GM18858 (cell line): Measurements from ENCODE around the gene PDIK1L.

Experiments
- ATAC-seq: cut with Tn5 transposase; IDR thresholded peaks from one replicate; pipeline ENCODE4 v1.9.1; 2021; ENCODE audit not compliant: unreplicated experiment

PDIK1L gene

DNA sequence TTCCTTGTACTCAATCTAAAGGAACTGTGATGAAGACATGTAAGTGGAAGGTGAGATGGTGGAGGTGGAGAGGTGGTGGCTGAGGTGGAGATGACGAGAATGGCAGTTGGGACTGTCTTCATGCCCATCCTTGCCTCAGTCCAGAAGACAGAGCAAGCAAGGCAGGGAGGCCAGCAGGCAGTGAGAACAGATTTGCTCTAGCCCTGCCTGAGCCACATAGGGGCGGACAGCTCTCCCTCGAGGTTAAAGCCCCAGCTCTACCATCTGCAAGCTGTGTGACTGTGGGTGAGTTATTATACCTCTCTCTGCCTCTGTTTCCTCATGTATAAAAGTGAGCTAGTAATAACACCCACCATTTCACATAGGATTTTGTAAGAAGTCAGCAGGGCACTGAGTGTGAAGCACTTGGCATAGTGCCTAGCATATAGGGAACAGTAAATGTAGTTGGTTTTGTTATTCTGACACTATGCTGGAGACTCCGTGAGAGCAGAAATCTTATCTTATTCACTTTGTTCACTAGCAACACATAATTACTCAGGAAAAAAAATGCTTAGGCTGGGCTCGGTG lies 42.4 kb downstream of the PDIK1L start:
- ATAC-seq, result no peak

- no peak for ATAC-seq
Measured at GRCh38 chr1:26154750-26155149, 43.1 kb downstream of the PDIK1L start.

- no peak for ATAC-seq
Measured at GRCh38 chr1:26155370-26156284, 44.0 kb downstream of the PDIK1L start.

GRCh38 chr1:26156285-26157038 lies 44.8 kb downstream of the PDIK1L start:
- no peak for ATAC-seq

DNA sequence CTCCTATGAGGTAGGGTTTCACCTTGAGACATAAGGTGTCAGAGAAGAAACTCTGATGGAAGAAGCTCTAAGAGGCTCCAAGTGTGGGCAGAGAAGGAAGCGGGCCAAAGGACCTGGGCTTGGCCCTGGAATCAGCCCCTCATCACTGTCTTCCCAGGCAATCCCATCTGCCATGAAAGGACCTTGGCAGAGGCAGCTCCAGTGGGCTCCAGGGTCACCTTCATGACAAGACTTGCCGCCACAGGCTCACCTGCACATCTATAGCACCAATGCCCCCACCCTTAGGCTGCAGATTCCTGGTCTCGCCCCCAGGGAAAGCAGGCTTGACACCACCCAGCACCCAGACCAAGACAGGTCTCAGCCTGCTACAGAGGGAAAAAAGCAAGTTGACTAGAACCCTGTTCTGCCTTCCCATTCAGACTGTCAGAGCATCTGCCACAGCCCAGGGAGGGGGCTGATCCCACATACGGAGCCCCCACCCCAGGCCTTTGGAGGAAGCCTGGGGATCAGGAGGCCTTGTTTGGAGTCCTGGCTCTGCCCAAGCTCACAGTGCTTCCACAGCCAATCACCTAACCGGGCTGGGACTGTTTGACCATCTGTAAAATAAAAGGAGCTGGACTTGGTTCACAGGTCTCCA lies 46.8 kb downstream of the PDIK1L start:
- ATAC-seq, result no peak

- ATAC-seq, result no peak
Measured at GRCh38 chr1:26158908-26159742, 47.5 kb downstream of the PDIK1L start, which contains the start of gene FAM110D. FAM110D (plus strand) TSS chr1:26159079; CDS start chr1:26161292, 2,213 bp downstream.

GRCh38 chr1:26159743-26160039 lies 48.1 kb downstream of the PDIK1L start:
- ATAC-seq, result no peak

- no peak for ATAC-seq
Measured at GRCh38 chr1:26160527-26161414, 49.1 kb downstream of the PDIK1L start.

GRCh38 chr1:26161415-26162219 lies 50.0 kb downstream of the PDIK1L start:
- ATAC-seq, result no peak

GRCh38 chr1:26162220-26162709 lies 50.6 kb downstream of the PDIK1L start:
- no peak for ATAC-seq

DNA sequence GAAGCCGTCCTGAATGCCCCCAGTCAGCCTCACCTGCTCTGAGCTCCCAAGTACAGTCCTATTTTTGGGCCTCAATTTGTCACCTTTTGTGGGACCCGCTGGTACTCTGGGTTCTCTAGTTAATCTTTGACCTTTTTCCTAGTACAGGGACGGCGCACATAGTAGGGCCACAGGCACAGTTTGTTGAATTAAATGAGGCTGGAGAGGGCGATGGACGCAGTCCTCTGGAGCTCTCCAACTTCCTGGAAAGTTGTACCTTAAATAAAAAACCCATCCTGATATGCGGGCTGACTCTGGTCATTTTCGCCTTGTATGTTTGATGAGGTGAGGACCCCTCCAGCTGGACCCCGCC lies 52.0 kb downstream of the PDIK1L start:
- no peak for ATAC-seq

- no peak for ATAC-seq
Measured at GRCh38 chr1:26164036-26164860, 52.6 kb downstream of the PDIK1L start.

DNA sequence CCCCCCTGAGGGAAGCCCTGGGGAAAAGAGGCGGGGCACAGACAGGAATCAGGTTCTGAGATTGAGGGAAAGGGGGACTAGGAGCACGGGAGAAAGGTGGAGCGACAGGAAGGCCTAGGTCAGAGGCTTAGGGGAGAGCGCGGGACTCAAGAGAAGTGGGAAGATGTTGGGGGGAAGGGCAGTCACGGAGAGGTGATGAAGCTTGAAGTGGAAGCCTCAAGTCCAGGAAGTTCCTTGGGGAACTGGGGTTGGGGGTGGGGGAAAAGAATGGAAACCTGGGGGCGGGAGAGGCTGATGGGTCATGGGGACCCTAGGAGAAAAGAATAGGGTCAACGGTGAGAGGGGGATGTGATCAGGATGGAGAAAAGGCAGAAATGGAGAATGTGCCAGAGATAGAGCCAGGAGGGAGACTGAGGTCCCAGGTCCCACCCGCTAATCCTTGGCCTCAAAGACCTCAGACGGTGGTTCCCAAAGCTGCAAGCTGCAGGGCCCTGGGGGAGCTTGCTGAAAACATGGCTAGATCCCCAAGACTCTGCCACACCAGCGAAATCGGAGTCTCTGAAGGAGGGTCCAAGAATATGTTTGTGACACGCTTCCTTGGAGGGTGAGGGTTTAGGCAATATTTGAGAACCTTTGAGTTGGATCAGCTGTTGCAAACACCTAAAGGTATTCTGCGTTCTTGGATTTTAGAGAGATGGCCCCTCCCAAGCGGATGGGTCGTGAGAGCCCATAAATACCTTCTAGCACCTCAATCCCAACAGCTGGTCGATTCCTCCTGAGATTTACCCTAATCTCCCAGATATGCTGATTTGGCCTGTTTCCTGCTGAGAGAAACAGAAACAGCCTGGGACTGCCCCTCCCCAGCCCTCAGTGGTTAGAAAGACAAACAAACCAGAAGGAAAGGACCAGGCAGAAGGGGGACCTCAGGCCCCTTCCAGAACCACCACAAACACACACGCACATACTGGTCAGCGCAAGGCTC lies 53.5 kb downstream of the PDIK1L start:
- no peak for ATAC-seq

DNA sequence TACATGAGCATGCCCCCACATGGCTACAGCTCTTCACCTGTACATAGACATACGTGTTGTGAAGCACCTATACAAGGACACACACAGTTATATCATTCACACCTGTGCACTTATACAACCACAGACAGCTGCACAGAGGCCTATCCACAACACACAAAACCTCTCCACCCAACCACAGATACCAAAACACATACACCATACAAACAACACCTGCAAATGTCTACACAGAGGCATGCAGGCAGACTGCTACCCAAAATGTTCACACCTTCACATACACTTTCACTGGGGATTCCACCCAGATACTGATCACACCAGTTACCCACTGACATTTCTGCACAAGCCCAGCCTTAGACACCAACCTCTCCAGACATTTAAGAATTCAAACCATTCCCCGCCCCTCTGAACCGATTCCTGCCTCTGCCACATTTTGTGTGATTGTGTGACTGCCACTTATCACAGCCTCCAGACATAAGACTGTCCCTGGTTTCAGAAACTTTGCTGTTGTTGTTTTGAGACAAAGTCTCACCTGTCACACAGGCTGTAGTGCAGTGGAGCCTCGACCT lies 55.2 kb downstream of the PDIK1L start:
- ATAC-seq, result no peak

DNA sequence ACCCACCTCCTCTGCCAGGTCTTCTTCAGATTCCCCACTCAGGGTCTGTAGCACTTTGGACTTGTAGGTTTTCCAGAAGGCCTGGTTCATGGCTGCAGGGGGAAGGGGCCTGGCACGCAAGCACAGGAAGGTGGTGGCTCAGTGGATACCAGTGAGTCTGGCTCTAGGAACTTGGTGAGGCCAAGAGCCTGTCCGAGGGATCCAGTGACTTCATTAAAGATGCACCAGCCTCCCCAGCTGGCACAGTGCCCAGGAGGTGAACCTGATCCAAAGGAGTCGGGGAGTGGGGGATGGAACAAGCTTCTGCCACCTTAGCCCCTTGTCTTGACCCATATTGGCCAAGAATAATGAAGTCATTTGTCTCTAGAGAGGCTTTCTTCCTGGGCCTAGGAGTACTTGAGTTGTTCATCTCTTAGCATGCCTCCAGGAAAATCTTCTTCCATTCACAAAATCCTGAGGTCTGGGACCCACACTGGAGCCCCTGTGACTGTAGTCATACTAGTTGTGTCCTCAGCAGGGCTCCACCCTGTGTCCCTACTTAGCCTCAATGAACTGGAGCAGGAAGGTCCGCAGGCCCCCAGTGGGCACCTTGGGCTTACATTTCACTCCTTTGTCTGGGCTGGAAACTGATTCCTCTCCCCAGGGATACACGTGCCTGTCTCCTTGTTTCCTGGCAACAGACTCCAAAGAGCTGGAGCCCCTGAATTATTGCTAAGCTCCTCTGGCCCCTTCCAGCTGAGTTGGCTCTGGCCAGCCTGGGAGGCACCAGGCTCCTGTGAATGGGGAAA lies 57.0 kb downstream of the PDIK1L start, which contains the start of gene C1orf232:
TSS of gene C1orf232 (minus strand) at position 554 of the 788 bp plus-strand sequence. CDS start at position 90, 464 bp downstream.
- no peak for ATAC-seq
